ENCODE measurements around the gene IL12RB1.
"Not testable (repeated sequence)": the region's sequence is repeated elsewhere in the genome, so short reads cannot be mapped to it uniquely, and the experiment has no call there.

IL12RB1 gene

GRCh38 chr19:18046059-18046718 lies 40.5 kb downstream of the IL12RB1 start:
- DNase-seq (ENCODE audit: low read depth in 2 of 2) = no peak

- no peak for DNase-seq (ENCODE audit: low read depth in 2 of 2)
Observed at GRCh38 chr19:18045307-18046050, 41.3 kb downstream of the IL12RB1 start.

- peak; percentile 64 to 68 for DNase-seq (ENCODE audit: low read depth in 2 of 2)
Observed at GRCh38 chr19:18044825-18045304, 41.9 kb downstream of the IL12RB1 start.

DNA sequence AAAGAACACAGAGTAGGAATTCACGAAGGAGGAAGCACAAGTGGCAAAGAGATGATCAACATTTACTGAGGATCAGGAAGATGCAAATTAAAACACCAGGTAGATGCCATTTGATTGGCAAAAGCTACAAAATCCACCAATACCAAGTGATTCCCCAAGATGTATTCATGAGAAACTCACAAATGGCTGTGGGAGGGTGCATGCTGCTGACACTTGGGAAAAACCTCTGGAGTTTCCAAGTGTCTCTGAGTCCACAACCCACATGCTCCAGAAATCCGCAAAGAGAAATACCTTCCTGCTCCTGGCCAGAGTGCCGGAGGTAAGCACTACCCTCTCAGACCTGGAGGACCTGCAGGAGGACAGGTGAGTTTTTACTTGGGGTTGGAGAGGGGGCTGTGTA lies 43.1 kb downstream of the IL12RB1 start:
- no peak for DNase-seq (ENCODE audit: low read depth in 2 of 2)

DNA sequence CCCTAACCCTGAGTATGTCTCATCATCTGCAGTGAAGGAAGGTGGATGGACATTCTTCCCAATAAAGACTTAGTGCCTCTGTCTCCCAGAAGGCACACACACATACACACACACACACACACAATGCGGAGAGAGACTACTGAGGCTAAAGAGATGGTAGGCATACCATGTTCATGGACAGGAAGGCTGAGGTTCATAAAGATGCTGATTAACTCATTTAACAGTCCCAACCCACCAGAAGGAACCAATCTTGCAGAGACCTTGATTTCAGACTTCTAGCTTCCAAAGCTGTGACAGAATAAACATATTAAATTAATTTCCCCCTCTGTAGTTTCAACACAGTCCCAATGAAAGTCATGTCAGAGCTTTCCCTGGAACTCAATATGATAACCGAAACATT lies 45.7 kb downstream of the IL12RB1 start:
- no peak for DNase-seq (ENCODE audit: low read depth in 2 of 2)

DNA sequence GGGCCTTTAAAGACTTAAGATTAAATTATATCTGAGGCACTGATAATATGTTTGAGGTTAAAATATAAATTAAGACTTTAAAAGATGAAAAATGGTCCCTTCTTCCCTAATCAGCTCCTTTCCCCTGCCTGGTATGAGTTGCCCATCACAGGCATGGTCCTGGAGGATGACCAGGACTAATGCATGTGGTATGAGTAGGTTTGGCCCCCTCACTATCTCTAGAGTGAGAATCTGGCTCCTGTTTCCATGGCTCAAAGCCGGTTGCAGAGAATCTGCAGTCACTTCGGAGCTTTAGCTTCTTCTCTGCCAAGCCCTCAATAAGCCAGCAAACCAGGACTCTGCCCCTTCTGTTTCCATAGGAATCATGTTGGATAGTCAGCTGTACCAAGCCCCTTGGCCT lies 54.6 kb downstream of the IL12RB1 start:
- not testable (repeated sequence) for DNase-seq (ENCODE audit: low read depth in 2 of 2)

- not testable (repeated sequence) for DNase-seq (ENCODE audit: low read depth in 2 of 2)
Observed at GRCh38 chr19:18031401-18031800, 55.3 kb downstream of the IL12RB1 start.

- no peak for DNase-seq (ENCODE audit: low read depth in 2 of 2)
Observed at GRCh38 chr19:18029617-18030338, 57.0 kb downstream of the IL12RB1 start.

DNA sequence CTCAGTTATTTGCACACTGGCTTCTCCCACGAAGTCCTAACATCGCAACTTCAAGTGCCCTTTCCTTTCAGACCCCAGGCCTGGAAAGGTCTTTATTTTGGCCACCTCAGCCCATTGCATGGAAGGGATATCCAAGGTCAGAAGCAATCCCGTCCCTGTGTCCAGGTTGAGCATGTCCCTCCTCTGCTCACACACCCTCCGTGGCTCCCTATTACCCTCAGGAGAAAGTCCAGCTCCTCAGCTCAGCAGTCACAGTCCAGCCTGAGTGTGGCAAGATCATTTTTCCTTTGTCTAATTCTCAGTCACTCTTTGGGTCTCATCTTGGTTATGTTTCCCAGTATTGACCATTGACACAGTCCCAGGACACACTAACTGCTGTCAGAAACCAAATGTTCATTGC lies 59.6 kb downstream of the IL12RB1 start:
- DNase-seq (ENCODE audit: low read depth in 2 of 2) = no peak

- DNase-seq (ENCODE audit: low read depth in 2 of 2) = no peak
Observed at GRCh38 chr19:18023622-18024251, 63.0 kb downstream of the IL12RB1 start.

GRCh38 chr19:18021121-18021755 lies 65.5 kb downstream of the IL12RB1 start:
- DNase-seq (ENCODE audit: low read depth in 2 of 2) = no peak

DNA sequence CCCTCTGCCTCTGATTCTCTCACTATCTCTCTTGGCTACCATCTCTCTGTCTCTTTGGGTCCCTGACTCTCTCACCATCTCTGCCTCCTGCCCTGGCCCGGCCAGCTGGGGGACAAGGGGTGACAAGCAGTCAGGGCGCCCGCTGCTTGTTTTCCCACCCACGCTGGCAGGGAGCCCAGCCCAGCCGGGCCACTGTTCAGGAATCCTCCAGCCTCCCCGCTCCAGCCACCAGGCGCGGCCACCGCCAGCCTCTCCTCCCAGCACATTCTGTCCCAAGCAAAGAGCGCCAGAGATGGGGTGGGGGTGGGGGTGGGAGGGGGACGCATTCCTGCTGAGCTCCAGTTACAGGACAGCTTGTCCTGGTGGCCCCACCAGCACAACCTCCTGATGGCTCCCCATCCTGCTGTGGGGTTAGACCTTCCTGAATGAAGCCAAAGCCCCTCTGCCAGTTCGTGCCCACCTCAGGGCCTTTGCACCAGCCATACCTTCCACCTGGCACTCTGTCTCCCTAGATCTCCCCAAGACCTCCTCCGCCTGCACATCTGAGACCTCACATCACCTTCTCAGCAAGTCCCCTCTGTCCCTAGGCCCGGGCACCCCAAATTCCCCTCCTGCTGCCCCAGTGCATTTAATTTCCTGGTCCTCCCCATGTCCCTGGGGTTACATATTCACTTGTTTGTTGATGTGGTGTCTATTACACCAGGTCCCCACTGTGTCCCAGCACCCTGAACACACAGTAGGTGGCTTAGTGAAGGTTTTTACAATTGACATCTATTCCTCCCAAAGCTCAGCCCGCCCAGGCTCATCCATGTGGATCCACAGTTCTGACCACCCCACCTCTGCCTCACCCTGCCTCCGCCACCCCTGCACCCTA lies 66.3 kb downstream of the IL12RB1 start:
- no peak for DNase-seq (ENCODE audit: low read depth in 2 of 2)

DNA sequence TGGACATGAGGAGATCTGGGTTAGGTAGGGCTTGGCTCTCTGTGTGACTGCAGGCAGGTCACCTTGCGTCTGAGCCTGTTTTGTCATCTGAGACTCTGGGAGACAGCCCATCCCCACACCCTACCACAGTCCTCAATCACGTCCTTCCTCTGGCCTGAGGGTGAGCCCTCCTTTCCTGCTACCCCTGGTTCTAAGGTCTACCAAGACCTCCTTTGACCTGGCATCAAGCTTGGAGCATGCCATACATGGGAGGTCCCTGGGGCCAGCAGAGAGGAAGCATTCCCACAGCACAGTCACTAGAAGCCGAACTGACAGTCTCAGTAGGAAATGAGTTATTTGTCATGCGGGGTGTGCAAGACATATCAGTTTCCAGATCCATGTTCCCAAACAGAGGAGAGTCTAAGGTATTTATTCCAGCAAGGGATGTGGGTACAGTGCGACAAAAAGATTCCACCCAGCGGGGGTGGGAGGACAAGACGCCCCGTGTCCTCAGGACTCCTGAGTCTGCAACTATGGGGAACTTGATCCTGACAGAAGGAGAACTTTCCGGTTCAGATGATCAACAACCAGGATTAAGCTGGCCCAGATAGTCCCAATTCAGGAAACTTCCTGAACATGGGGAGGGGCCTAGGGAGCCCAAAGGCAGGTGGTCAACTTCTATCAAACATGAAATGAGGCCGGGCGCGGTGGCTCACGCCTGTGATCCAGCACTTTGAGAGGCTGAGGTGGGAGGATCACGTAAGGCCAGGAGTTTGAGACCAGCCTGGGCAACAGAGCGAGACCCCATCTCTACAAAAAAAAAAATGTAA lies 69.3 kb downstream of the IL12RB1 start:
- DNase-seq (ENCODE audit: low read depth in 2 of 2) = no peak

- no peak for DNase-seq (ENCODE audit: low read depth in 2 of 2)
Observed at GRCh38 chr19:18016209-18016910, 70.4 kb downstream of the IL12RB1 start.

DNA sequence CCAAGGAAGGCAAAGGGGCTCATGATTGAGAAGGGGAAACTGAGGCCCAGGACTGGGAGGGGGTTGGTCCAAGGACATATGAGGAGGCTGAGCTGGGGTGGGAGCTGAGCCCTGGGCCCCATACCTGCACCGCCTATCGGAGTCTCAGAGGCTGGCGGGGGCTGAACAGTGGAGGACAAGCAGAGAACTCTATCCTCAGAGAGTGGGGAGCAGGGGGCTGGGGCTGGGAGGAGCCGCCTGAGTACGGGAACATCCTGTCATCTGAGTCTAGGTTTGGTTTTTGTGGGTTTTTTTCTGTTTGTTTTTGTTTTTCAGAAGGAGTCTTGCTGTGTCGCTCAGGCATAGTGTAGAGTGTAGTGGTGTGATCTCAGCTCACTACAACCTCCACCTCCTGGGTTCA lies 72.5 kb downstream of the IL12RB1 start:
- no peak for DNase-seq (ENCODE audit: low read depth in 2 of 2)

DNA sequence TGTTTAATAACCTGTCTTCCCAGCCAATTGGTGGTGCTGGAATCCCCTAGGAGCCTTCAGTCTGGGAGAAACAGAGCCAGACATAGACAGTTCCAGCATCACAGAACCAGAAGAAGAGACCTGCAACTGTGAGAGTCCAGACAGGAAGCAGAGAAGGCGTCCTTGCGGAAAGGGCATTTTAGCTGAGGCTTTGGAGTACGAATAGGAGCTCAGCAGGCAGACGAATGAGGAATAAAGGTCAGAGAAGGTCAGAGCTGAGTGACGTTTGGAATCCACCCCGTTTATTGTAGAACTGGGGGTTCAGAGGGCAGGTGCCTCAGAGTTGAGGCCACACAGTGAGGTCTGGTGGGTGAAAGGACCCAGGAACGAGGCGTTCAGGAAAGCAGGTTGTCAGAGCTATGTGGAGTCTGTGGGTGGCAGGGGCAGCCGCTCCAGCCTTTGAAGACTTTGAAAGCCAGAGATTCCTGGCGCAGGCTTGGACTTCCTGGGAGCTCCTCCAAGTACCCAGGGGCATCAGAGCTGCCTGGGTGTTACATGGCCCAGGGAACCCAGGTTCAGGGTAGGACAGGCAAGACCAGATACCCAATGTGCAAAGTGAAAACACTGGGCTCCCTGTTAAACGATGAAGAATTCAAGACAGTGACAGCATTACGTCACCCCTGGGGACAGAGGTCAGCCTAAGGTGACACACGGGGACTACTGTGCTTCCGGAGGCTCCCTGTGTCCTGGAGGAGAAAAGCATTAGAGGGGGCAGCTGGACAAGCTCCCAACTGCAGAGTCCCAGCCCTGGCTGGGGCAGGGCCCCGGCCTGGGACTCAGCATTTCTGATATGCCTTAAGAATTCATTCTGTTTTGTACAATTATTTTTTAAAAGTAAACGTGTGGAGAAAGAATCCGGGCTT lies 73.3 kb downstream of the IL12RB1 start:
- no peak for DNase-seq (ENCODE audit: low read depth in 2 of 2)

GRCh38 chr19:18010149-18010548 lies 76.6 kb downstream of the IL12RB1 start:
- no peak for DNase-seq (ENCODE audit: low read depth in 2 of 2)

DNA sequence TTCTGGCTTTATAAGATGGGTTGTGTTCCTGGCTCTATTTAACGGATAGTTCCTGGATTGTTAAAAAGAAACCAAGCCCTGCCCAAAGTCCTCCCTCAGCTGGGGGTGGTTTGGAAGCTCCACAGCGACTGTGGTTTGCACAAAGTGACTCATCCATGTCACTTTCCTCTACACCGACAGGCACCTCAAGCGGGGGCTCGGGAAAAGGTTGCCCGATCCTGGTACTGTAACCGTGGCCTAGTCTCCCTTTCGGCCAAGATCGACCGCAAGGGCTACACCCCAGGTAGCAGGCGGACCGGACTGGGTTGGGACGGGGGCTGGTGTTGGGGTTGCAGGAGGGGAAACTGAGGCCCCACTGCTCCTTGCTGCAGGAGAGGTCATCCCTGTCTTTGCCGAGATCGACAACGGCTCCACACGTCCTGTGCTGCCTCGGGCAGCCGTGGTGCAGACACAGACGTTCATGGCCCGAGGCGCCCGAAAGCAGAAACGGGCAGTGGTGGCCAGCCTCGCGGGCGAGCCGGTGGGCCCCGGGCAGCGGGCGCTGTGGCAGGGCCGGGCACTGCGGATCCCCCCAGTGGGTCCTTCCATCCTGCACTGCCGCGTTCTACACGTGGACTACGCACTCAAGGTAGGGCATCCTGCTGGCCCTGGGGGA lies 77.2 kb downstream of the IL12RB1 start:
- no peak for DNase-seq (ENCODE audit: low read depth in 2 of 2)

Measured in stimulated activated CD8-positive, alpha-beta memory T cell treated with anti-CD3 and anti-CD28 coated beads, Interleukin-7, amount 100 ng/mL, for 1 hour (primary cell).